IMR-90 (cell line): ENCODE data around the gene CNTRL. TPM values are rescaled to one million over a fixed set of nuclear protein-coding genes. Genes with fewer than 3 reads are reported as not detected.
A peak's percentile ranks its signal among the peaks of the same experiment; 100 is the strongest.

Experiments
- ATAC-seq: fragments of 200-7000 bp; cut with Tn5 transposase; 2 replicates; pipeline ENCODE4 v1.9.1; 2020; ENCODE audit warnings: low read depth, mild to moderate bottlenecking, moderate library complexity
- BruUV-seq: library from RNA; stranded (reverse); fragments of 400-500 nt; replicated peaks from 2 replicates; lab custom pipeline; 2021; lab: Mats Ljungman, UMichigan
- CTCF ChIA-PET: fragments of 300-600 bp; formaldehyde crosslinking; extraction: SDS; loops from one replicate; lab custom pipeline; 2021; ENCODE audit warnings: antibody characterized with exemption; lab: Yijun Ruan, JAX
- POLR2A ChIA-PET: fragments of 300-600 bp; sonication (Branson Sonifier 250); formaldehyde crosslinking; loops from one replicate; lab custom pipeline; 2022; ENCODE audit warnings: antibody characterized with exemption; ENCODE audit not compliant: unreplicated experiment; lab: Charles Lee
- DNase-seq: peaks from one replicate; pipeline ENCODE4 v3.0.0; 2013
- H2AFZ ChIP-seq: replicated peaks from 2 replicates; pipeline ENCODE3; 2013; ENCODE audit warnings: low read length, mild to moderate bottlenecking; ENCODE audit not compliant: poor library complexity
- H2AK5ac ChIP-seq: 2 replicates; pipeline ENCODE4 v1.6.1; 2013; ENCODE audit warnings: low read depth, low read length, inconsistent platforms
- H2AK9ac ChIP-seq: replicated peaks from 2 replicates; pipeline ENCODE3; 2013; ENCODE audit warnings: mild to moderate bottlenecking, low read depth, low read length, moderate library complexity; ENCODE audit not compliant: poor library complexity
- H2BK120ac ChIP-seq: 2 replicates; pipeline ENCODE4 v1.6.1; 2013; ENCODE audit warnings: low read depth, low read length, inconsistent platforms
- H2BK15ac ChIP-seq: 3 replicates; pipeline ENCODE4 v1.6.1; 2013; ENCODE audit warnings: low read depth, low read length, inconsistent platforms
- H2BK20ac ChIP-seq: 2 replicates; pipeline ENCODE4 v1.6.1; 2013; ENCODE audit warnings: low read depth, mild to moderate bottlenecking, inconsistent platforms, low read length, moderate library complexity
- H2BK5ac ChIP-seq: 2 replicates; pipeline ENCODE4 v1.6.1; 2013; ENCODE audit warnings: mild to moderate bottlenecking, low read depth, low read length, inconsistent platforms; ENCODE audit not compliant: poor library complexity, severe bottlenecking
- H3K14ac ChIP-seq: replicated peaks from 2 replicates; pipeline ENCODE4 v1.6.1; 2013; ENCODE audit warnings: low read depth, low read length, inconsistent platforms
- H3K18ac ChIP-seq: 2 replicates; pipeline ENCODE4 v1.6.1; 2013; ENCODE audit warnings: low read depth, low read length, control low read depth
- H3K23ac ChIP-seq: 2 replicates; pipeline ENCODE4 v1.6.1; 2013; ENCODE audit warnings: low read depth, low read length, inconsistent platforms
- H3K27ac ChIP-seq: 2 replicates; pipeline ENCODE4 v1.5.1; 2013; ENCODE audit warnings: mild to moderate bottlenecking, control low read depth, low read length; ENCODE audit not compliant: insufficient read depth
- H3K27me3 ChIP-seq: 2 replicates; pipeline ENCODE4 v1.6.1; 2013; ENCODE audit warnings: low read length; ENCODE audit not compliant: control insufficient read depth, insufficient read depth
- H3K36me3 ChIP-seq: 2 replicates; pipeline ENCODE4 v1.6.1; 2013; ENCODE audit warnings: low read length, mixed read lengths; ENCODE audit not compliant: control insufficient read depth, insufficient read depth
- H3K4ac ChIP-seq: 2 replicates; pipeline ENCODE4 v1.6.1; 2013; ENCODE audit warnings: low read depth, low read length, inconsistent platforms
- H3K4me1 ChIP-seq: 2 replicates; pipeline ENCODE4 v1.6.1; 2013; ENCODE audit warnings: low read length, mixed read lengths; ENCODE audit not compliant: control insufficient read depth, insufficient read depth
- H3K4me2 ChIP-seq: 2 replicates; pipeline ENCODE4 v1.6.1; 2013; ENCODE audit warnings: low read depth, mild to moderate bottlenecking, control low read depth, low read length, moderate library complexity
- H3K4me3 ChIP-seq: 2 replicates; pipeline ENCODE4 v1.5.1; 2013; ENCODE audit warnings: low read depth, mild to moderate bottlenecking, control low read depth, low read length, moderate library complexity; ENCODE audit not compliant: insufficient read depth
- H3K56ac ChIP-seq: 2 replicates; pipeline ENCODE4 v1.6.1; 2013; ENCODE audit warnings: low read length, inconsistent platforms; ENCODE audit not compliant: insufficient read depth; ENCODE audit errors: extremely low read depth
- H3K79me1 ChIP-seq, 2 experiments: 2 replicates each; pipeline ENCODE4 v1.6.1; 2013; ENCODE audit warnings: low read length in 2 of 2, inconsistent platforms in 1 of 2, low read depth in 1 of 2
- H3K9ac ChIP-seq: 2 replicates; pipeline ENCODE4 v1.6.1; 2013; ENCODE audit warnings: low read depth, low read length, control low read depth
- H3K9me1 ChIP-seq: 2 replicates; pipeline ENCODE4 v1.6.1; 2013; ENCODE audit warnings: low read length, inconsistent platforms; ENCODE audit not compliant: insufficient read depth
- H3K9me3 ChIP-seq: 2 replicates; pipeline ENCODE4 v1.6.1; 2013; ENCODE audit warnings: low read length; ENCODE audit not compliant: control insufficient read depth, insufficient read depth
- H4K20me1 ChIP-seq: 2 replicates; pipeline ENCODE4 v1.6.1; 2013; ENCODE audit warnings: low read length, inconsistent platforms; ENCODE audit not compliant: insufficient read depth
- H4K5ac ChIP-seq: 2 replicates; pipeline ENCODE4 v1.6.1; 2013; ENCODE audit warnings: mild to moderate bottlenecking, low read depth, low read length, control low read depth
- H4K8ac ChIP-seq, 2 experiments: 2 replicates each; pipeline ENCODE4 v1.6.1; 2013; ENCODE audit warnings: low read depth in 2 of 2, low read length in 2 of 2, control low read depth in 1 of 2, inconsistent platforms in 1 of 2
- H4K91ac ChIP-seq: 2 replicates; pipeline ENCODE4 v1.6.1; 2013; ENCODE audit warnings: low read depth, low read length, inconsistent platforms; ENCODE audit not compliant: insufficient read depth
- BHLHE40 ChIP-seq: fragments of 150-350 bp; IDR thresholded peaks from 2 replicates; pipeline ENCODE4 v1.6.1; 2016; ENCODE audit warnings: mild to moderate bottlenecking, low read depth, low read length
- CEBPB ChIP-seq: IDR thresholded peaks from 2 replicates; pipeline ENCODE4 v1.6.1; 2012; ENCODE audit warnings: low read depth, low read length, improper control_type of control experiment
- MAZ ChIP-seq: IDR thresholded peaks from 2 replicates; pipeline ENCODE4 v1.6.1; 2012; ENCODE audit warnings: low read depth, mild to moderate bottlenecking, low read length, improper control_type of control experiment, moderate library complexity, borderline replicate concordance
- MXI1 ChIP-seq: IDR thresholded peaks from 2 replicates; pipeline ENCODE4 v1.6.1; 2012; ENCODE audit warnings: low read depth, mild to moderate bottlenecking, low read length, moderate library complexity, borderline replicate concordance
- POLR2A ChIP-seq: IDR thresholded peaks from 2 replicates; pipeline ENCODE4 v1.6.1; 2012; ENCODE audit warnings: mild to moderate bottlenecking, low read depth, low read length
- RAD21 ChIP-seq: IDR thresholded peaks from 2 replicates; pipeline ENCODE4 v1.6.1; 2012; ENCODE audit warnings: low read length, improper control_type of control experiment
- RCOR1 ChIP-seq: IDR thresholded peaks from 2 replicates; pipeline ENCODE4 v1.6.1; 2012; ENCODE audit warnings: mild to moderate bottlenecking, low read length, improper control_type of control experiment; ENCODE audit not compliant: insufficient replicate concordance
- SMC3 ChIP-seq: fragments of 150-350 bp; IDR thresholded peaks from 2 replicates; pipeline ENCODE4 v1.6.1; 2016; ENCODE audit warnings: low read depth, mild to moderate bottlenecking, antibody characterized with exemption, low read length, moderate library complexity
- USF2 ChIP-seq: fragments of 150-350 bp; IDR thresholded peaks from 2 replicates; pipeline ENCODE4 v1.6.1; 2017; ENCODE audit warnings: mild to moderate bottlenecking, antibody characterized with exemption, low read length, low read depth
- WGBS, 2 experiments: methylation state at CpG; one replicate each; pipeline versions ENCODE4 v1.1.5 to v1.1.7; 2013; ENCODE audit warnings: missing lambda C conversion rate in 2 of 2; ENCODE audit not compliant: insufficient read length in 1 of 2; ENCODE audit errors: extremely low coverage in 2 of 2; 5-methylcytosine and 5-hydroxymethylcytosine counted together
- dilution Hi-C: fragments of 300-500 bp; cut with HindIII; formaldehyde crosslinking; loops from one replicate; pipeline ENCODE4 v1.14.3; 2018; ENCODE audit warnings: low sequenced_read_pairs; ENCODE audit not compliant: unreplicated experiment
- in situ Hi-C: fragments of 300-500 bp; cut with MboI; formaldehyde crosslinking; loops from 3 replicates; pipeline ENCODE4 v1.14.3; 2019; ENCODE audit warnings: low sequenced_read_pairs, inconsistent platforms, mixed read lengths
- intact Hi-C: fragments of 100-400 bp; cut with micrococcal nuclease; formaldehyde crosslinking; loops from 2 replicates; pipeline ENCODE4 v1.10.0; 2022
- polyA plus RNA-seq, 3 experiments: library from polyadenylated mRNA; depleted of rRNA; stranded (reverse); fragments of >200 nt; gene quantifications; 2 replicates each; pipeline ENCODE4 v1.2.3, GENCODE V29; 2012; ENCODE audit warnings: low replicate concordance in 1 of 3
- total RNA-seq: library from RNA; depleted of rRNA; stranded (reverse); fragments of >200 nt; gene quantifications from 2 replicates; pipeline ENCODE4 v1.2.3, GENCODE V29; 2012
- TF ChIP-seq, protein P1 (sequence below): fragments of 150-350 bp; IDR thresholded peaks from 2 replicates; pipeline ENCODE4 v1.6.1; 2016; ENCODE audit warnings: low read depth, mild to moderate bottlenecking, low read length, moderate library complexity, borderline replicate concordance
- TF ChIP-seq, protein P2 (sequence below): conservative IDR thresholded peaks from 2 replicates; pipeline ENCODE4 v1.5.1; 2012; ENCODE audit warnings: mild to moderate bottlenecking, low read depth, low read length, improper control_type of control experiment

Gene CNTRL
- total and polyA plus RNA-seq, 2 of the 4 experiments (the other 2 are of a cell fraction): 4.5 to 7.3 TPM

GRCh38 chr9:121222524-121223171, 147.9 kb downstream of the CNTRL start (continued):
- TF ChIP-seq MAZ: no peak

- Histone ChIP-seq H2AK5ac (no peak overlapping the region), H3K9ac (no peak overlapping the region), H3K4me2 (no peak overlapping the region), H4K5ac (no peak overlapping the region), H3K4me1 (0 out of 2 replicates have a peak, but pooled peaks cover 2% of the 10 kb centered on the region), H2BK5ac (no peak overlapping the region), H4K8ac (no peak overlapping the region), H4K20me1 (no peaks in the 10 kb centered on the region), H3K27me3 (no peaks in the 10 kb centered on the region), H3K27ac (no peak overlapping the region), H2BK120ac (no peak overlapping the region), H2AFZ (no peak overlapping the region), H2AK9ac (peak overlapping the region; percentile 33), H3K9me3 (no peaks in the 10 kb centered on the region), H3K4me3 (no peak overlapping the region), H3K36me3 (no peaks in the 10 kb centered on the region), H4K91ac (0 out of 2 replicates have a peak overlapping the region, but pooled peaks have one; percentile 4), H3K56ac (no peak overlapping the region), H3K4ac (no peak overlapping the region), H2BK15ac (no peak overlapping the region), H2BK20ac (no peak overlapping the region), H3K14ac (no peak overlapping the region), H3K79me1 (peaks cover 0 to 3% of the 10 kb centered on the region in 2 experiments; a peak in 1 of 4 replicates), H3K23ac (0 out of 2 replicates have a peak overlapping the region, but pooled peaks have one; percentile 11), H3K9me1 (peaks cover 5% of the 10 kb centered on the region; the same call in 1 of the 2 replicates), H3K18ac (no peak overlapping the region)
- CTCF ChIA-PET: no interaction called here
- BruUV-seq: no TSS peak
- POLR2A ChIA-PET: no interaction called here
- intact Hi-C loops (no loop called here), dilution Hi-C loops (no loop called here), in situ Hi-C loops (no loop called here)
- no peak for TF ChIP-seq MAZ
- TF ChIP-seq, protein P1, sequence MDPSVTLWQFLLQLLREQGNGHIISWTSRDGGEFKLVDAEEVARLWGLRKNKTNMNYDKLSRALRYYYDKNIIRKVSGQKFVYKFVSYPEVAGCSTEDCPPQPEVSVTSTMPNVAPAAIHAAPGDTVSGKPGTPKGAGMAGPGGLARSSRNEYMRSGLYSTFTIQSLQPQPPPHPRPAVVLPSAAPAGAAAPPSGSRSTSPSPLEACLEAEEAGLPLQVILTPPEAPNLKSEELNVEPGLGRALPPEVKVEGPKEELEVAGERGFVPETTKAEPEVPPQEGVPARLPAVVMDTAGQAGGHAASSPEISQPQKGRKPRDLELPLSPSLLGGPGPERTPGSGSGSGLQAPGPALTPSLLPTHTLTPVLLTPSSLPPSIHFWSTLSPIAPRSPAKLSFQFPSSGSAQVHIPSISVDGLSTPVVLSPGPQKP: no peak
- no peak for TF ChIP-seq SMC3
- no peak for TF ChIP-seq RCOR1
- TF ChIP-seq MXI1: no peak
- TF ChIP-seq CEBPB: no peak
- no peak for TF ChIP-seq USF2
- TF ChIP-seq, protein P2, sequence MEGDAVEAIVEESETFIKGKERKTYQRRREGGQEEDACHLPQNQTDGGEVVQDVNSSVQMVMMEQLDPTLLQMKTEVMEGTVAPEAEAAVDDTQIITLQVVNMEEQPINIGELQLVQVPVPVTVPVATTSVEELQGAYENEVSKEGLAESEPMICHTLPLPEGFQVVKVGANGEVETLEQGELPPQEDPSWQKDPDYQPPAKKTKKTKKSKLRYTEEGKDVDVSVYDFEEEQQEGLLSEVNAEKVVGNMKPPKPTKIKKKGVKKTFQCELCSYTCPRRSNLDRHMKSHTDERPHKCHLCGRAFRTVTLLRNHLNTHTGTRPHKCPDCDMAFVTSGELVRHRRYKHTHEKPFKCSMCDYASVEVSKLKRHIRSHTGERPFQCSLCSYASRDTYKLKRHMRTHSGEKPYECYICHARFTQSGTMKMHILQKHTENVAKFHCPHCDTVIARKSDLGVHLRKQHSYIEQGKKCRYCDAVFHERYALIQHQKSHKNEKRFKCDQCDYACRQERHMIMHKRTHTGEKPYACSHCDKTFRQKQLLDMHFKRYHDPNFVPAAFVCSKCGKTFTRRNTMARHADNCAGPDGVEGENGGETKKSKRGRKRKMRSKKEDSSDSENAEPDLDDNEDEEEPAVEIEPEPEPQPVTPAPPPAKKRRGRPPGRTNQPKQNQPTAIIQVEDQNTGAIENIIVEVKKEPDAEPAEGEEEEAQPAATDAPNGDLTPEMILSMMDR: no peak
- no peak for TF ChIP-seq POLR2A
- no peak for TF ChIP-seq BHLHE40
- no peak for TF ChIP-seq RAD21
- ATAC-seq (no peak), DNase-seq (no peak)
- WGBS, 2 experiments: no CpG with 5 or more reads among the region's 5 CpGs
These were observed 150.5 kb downstream of the CNTRL start for GRCh38 chr9:121225240-121225639.
